Hematopoietic multipotent progenitor cell (in vitro differentiated cells): ENCODE measurements around the gene CPT1B. TPM values are rescaled to one million over a fixed set of nuclear protein-coding genes. Genes with fewer than 3 reads are reported as not detected.

Experiments
- DNase-seq, 3 donors: peaks; one replicate each; pipeline ENCODE4 v3.0.0-alpha.2; 2011 to 2015; ENCODE audit warnings: low read depth in 2 of 3, low spot score in 2 of 3
- total RNA-seq: library from RNA; depleted of rRNA; stranded (reverse); fragments of >200 nt; gene quantifications from one replicate; pipeline ENCODE4 v1.2.3, GENCODE V29; 2012

CPT1B gene
- total RNA-seq, 1 donor: 13.2 TPM

- peak in 2 of 3 donors; percentile 79 to 87 for DNase-seq
These were observed 47.2 kb downstream of the CPT1B start for GRCh38 chr22:50530877-50531545.

GRCh38 chr22:50530580-50530876, 47.7 kb downstream of the CPT1B start:
- DNase-seq: no peak

GRCh38 chr22:50529897-50530579, 48.2 kb downstream of the CPT1B start, which contains the start of gene TYMP:
Gene TYMP (minus strand): TSS chr22:50530012. CDS start chr22:50529709, 303 bp downstream.
- peak in 2 of 3 donors; percentile 42 to 48 for DNase-seq

- DNase-seq: no peak
These were observed 48.8 kb downstream of the CPT1B start for GRCh38 chr22:50529416-50529896.

GRCh38 chr22:50528682-50529415, 49.4 kb downstream of the CPT1B start:
- DNase-seq: no peak

- no peak for DNase-seq
These were observed 50.1 kb downstream of the CPT1B start for GRCh38 chr22:50527921-50528681.

GRCh38 chr22:50526834-50527801, 51.1 kb downstream of the CPT1B start:
- DNase-seq: peak in 1 of 3 donors; percentile 26

GRCh38 chr22:50526108-50526833, 52.0 kb downstream of the CPT1B start:
- DNase-seq: peak; percentile 76 to 89 (median 88)

GRCh38 chr22:50525858-50526107, 52.4 kb downstream of the CPT1B start:
- no peak for DNase-seq

- DNase-seq: peak; percentile 96 to 99 (median 98)
These were observed 52.9 kb downstream of the CPT1B start, which contains the start of gene SCO2 for GRCh38 chr22:50525104-50525857. Gene SCO2 (minus strand): TSS chr22:50525598. CDS start chr22:50524411, 1,187 bp downstream.

GRCh38 chr22:50524676-50525103, 53.5 kb downstream of the CPT1B start:
- peak in 1 of 3 donors; percentile 8 for DNase-seq

- no peak for DNase-seq
These were observed 54.2 kb downstream of the CPT1B start for GRCh38 chr22:50523806-50524675.

- no peak for DNase-seq
These were observed 54.8 kb downstream of the CPT1B start for GRCh38 chr22:50523458-50523805.

GRCh38 chr22:50522806-50523438, 55.3 kb downstream of the CPT1B start:
- DNase-seq: no peak

GRCh38 chr22:50522208-50522805, 55.9 kb downstream of the CPT1B start:
- DNase-seq: no peak

GRCh38 chr22:50521710-50522109, 56.5 kb downstream of the CPT1B start:
- no peak for DNase-seq
